Motor neuron (in vitro differentiated cells): ENCODE measurements around the gene COX8A. TPM values are rescaled to one million over a fixed set of nuclear protein-coding genes. Genes with fewer than 3 reads are reported as not detected.

Source experiments
- ATAC-seq, 8 experiments: fragments of 200-7000 bp; cut with Tn5 transposase; replicated peaks in 6 of 8; 2 replicates each; pipeline ENCODE4 v1.8.0; 2021; ENCODE audit warnings: mild to moderate bottlenecking in 8 of 8, moderate library complexity in 8 of 8
- H3K27ac ChIP-seq, 2 donors: fragments of 250-450 bp; sonication (Bioruptor Pico); 2 replicates each; pipeline ENCODE4 v1.9.0; 2021; ENCODE audit warnings: antibody characterized with exemption in 2 of 2, mild to moderate bottlenecking in 2 of 2, moderate library complexity in 1 of 2
- H3K4me1 ChIP-seq, 2 donors: fragments of 250-450 bp; sonication (Bioruptor Pico); replicated peaks in 1 of 2; 2 replicates each; pipeline ENCODE4 v1.6.1; 2021; ENCODE audit warnings: antibody characterized with exemption in 2 of 2, mild to moderate bottlenecking in 2 of 2, moderate library complexity in 1 of 2
- H3K4me3 ChIP-seq, 5 donors: fragments of 250-450 bp; sonication (Bioruptor Pico); 2 replicates each; pipeline ENCODE4 v1.9.0; 2021; ENCODE audit warnings: antibody characterized with exemption in 5 of 5, mild to moderate bottlenecking in 5 of 5, moderate library complexity in 4 of 5
- WGBS, 10 experiments: fragments of 450-650 bp; shearing (Covaris generic); methylation state at CpG; one replicate each; pipeline ENCODE4 v1.0.0; 2022; 5-methylcytosine and 5-hydroxymethylcytosine counted together
- in situ Hi-C, 9 experiments: fragments of 400-800 bp; cut with MboI; loops; one replicate each; pipeline ENCODE4 v1.15.0; 2021; ENCODE audit warnings: low sequenced_read_pairs in 9 of 9, low pct_unique_long_range_greater_than_20kb in 2 of 9; ENCODE audit not compliant: unreplicated experiment in 9 of 9
- total RNA-seq, 8 experiments: library from RNA; unstranded; fragments of 300-600 nt; gene quantifications; 2 replicates each; pipeline versions ENCODE4 v1.2.3 to v1.2.4, GENCODE V29; 2022

Gene COX8A
- total RNA-seq, 8 experiments from 2014 or later = 475 to 790 (median 563) TPM

DNA sequence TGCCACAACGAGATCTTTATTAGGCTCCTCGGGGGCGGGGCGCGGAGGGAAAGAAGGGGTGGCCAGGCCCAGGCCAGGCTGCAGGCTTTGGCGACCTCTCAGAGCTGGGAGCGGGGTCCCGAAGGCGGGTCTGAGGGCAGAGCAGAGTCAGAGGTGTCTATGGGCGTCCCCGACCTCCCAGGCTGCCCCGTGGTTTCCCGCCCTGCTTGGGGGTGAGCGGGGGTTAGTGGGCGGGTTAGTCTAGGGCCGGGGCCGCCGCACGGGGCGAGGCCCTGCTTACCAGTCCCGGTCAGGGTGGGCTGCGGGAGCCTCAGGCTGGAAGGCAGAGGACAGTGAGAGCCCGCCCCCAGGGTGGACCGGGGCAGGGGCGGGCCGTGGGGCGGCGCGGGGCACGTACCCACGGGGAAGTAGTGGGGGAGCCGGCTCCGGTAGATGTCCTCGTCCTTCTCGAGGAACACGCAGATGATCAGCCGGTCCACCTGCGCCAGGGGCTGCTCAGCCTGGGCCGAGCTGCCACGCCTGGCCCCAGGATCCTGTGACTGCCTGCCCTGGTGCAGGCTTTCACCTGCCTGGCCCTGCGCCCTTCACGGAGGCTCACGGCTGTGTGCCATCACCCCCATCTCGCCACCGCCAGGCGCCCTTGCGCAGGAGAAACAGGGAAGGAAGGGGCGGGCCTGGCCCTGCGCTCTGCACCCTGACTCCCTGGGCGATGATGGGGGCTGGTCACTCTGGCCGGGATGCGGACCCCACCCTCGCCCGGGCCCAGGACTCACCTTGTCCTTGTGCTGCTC, 24.3 kb downstream of the COX8A start:
- Histone ChIP-seq H3K4me1 (peaks cover 31 to 43% of the 10 kb centered on the region in 2 donors), H3K27ac (peak overlapping the region in 1 of 2 donors; percentile 23), H3K4me3 (peak overlapping the region in 2 of 5 donors; percentile 19 to 21)
- WGBS, 10 experiments = 0% methylated on average over 1 of the region's 54 CpGs; no CpG with 5 or more reads in 8 of the 10 experiments
- in situ Hi-C loops = loop anchor here in 3 of 9 experiments (25.0 kb wide), 1 partner anchor 164 kb away; the partner anchor contains the start of gene MACROD1 (in 3 of the 3)
- ATAC-seq = peak in 4 of 8 experiments; percentile 1 to 23 (median 3)

DNA sequence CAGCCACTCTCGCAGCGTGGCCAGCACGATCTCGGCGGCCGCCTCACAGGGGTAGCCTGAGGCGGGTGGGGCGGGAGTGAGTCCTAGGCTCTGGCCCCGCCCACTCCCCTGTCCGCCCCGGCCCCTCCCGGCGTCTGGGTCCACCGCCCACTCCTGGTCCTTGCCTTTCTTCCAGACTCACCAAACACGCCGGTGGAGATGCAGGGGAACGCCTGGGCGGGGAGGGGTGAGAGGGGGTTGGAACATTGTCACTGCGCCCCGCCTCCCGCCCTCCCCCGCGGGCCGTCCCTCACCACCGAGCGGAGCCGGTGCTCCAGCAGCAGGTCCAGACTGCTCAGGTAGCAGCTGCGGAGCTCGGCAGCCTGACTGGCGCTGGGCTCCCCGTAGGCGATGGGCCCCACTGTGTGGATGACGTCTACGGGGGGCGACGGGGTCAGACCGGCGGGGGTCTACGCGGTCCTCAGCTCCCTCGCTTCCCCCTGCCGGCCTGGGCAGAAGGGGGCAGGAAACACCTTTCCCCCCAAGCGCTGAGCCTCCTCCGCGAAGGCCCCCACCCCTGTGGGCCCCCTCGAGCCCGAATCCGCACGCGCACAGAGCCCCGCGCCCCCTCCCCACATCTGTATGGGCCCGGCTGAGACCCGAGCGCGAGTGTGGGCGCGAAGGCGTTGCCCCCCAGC, 25.1 kb downstream of the COX8A start:
- peak; percentile 70 to 80 (median 76) for ATAC-seq
- in situ Hi-C loops = loop anchor here in 7 of 9 experiments (5.0 to 25.0 kb wide), 3 partner anchors 145 to 163 kb away; partner anchors contain the start of gene MACROD1 (in 3 of the 7)
- WGBS, 10 experiments = no CpG with 5 or more reads among the region's 59 CpGs
- peaks cover 31 to 47% of the 10 kb centered on the region in 2 donors for H3K4me1 ChIP-seq
- H3K27ac ChIP-seq = peak overlapping the region in 1 of 2 donors; percentile 58
- H3K4me3 ChIP-seq = peak overlapping the region in 2 of 5 donors; percentile 19 to 21

DNA sequence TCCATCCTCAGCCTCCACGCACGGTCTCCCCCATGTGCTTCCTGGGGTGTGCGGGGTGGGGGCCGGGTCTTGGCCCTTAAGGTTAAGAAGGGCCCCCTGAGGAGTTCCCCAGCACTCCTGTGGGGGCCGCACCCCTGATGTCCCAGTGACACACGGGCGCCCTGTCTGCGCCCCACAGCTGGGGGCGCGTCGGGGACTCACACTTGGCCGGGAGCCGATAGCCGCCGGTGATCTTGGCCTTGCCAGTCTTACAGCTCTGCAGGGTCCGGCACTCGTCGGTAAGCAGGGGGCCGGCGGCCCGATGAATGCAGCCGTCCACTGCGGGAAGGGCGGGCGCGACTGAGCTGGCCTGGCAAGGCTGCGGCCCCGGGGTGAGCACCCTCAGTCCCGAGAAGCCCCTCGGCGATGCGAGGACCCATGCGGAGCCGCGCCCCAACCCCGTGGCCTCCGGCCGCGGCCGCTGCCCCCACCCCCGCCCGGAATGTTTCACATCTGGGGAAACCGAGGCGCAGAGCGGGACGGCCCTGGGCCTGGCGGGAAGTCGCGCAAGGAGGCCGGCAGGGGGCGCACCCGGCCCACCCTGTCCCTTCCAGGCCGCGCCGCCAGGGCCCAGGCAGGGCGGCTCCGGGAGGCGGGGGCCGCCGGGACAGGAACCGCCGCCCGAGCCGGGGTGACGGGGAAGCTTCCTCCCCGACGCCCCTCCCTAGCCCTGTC, 25.8 kb downstream of the COX8A start:
- in situ Hi-C loops = loop anchor here in 4 of 9 experiments (5.0 to 10.0 kb wide), 2 partner anchors 145 to 147 kb away; no protein-coding TSS in a partner anchor
- peak overlapping the region in 2 of 5 donors; percentile 19 to 21 for H3K4me3 ChIP-seq
- H3K27ac ChIP-seq = peak overlapping the region in 1 of 2 donors; percentile 58
- peaks cover 31 to 47% of the 10 kb centered on the region in 2 donors for H3K4me1 ChIP-seq
- peak; percentile 48 to 68 (median 60) for ATAC-seq
- WGBS, 10 experiments = 0 to 7% methylated on average over 3 to 7 of the region's 67 CpGs; no CpG with 5 or more reads in 8 of the 10 experiments

DNA sequence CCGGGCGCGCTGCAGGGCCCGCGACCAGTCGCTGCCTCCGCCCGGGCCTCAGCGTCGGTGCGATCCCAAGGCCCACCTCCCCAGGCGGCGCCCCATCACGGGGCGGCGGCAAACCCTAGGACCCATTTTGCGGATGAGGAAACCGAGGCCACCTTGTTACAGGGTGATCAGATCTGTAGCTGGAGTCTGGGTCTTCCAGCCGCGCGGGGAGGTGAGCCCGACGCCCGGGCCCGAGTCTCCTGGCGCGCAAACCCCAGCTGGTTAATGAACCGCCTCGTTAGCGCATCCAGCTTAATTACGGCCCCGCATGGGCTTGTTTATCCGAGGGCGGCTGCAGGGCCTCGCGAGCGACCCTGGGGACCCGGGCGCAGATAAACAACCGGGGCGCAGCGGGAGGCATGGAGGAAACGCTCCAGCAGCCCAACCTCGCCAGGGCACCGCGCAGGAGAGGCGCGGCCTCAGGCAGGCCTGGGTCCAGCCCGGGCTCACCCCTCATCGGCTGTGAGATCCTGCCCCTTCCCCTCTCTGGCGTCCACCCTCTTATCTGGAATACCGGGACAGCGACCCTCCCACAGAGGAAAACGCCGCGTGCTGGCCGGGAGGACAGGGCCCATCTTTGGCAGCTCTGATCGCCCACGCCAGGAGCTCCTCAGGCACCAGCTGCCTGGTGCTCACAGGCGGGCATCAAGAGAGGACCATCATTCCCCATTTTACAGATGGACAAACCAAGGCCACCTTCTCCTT, 26.5 kb downstream of the COX8A start:
- no peak overlapping the region for H3K4me3 ChIP-seq
- ATAC-seq = no peak
- peaks cover 31 to 47% of the 10 kb centered on the region in 2 donors for H3K4me1 ChIP-seq
- in situ Hi-C loops = loop anchor here in 4 of 9 experiments (5.0 to 10.0 kb wide), 2 partner anchors 144 to 146 kb away; no protein-coding TSS in a partner anchor
- WGBS, 10 experiments = 23 to 95% (median 43%) methylated on average over 9 to 24 of the region's 60 CpGs; no CpG with 5 or more reads in 5 of the 10 experiments
- H3K27ac ChIP-seq = no peak overlapping the region

DNA sequence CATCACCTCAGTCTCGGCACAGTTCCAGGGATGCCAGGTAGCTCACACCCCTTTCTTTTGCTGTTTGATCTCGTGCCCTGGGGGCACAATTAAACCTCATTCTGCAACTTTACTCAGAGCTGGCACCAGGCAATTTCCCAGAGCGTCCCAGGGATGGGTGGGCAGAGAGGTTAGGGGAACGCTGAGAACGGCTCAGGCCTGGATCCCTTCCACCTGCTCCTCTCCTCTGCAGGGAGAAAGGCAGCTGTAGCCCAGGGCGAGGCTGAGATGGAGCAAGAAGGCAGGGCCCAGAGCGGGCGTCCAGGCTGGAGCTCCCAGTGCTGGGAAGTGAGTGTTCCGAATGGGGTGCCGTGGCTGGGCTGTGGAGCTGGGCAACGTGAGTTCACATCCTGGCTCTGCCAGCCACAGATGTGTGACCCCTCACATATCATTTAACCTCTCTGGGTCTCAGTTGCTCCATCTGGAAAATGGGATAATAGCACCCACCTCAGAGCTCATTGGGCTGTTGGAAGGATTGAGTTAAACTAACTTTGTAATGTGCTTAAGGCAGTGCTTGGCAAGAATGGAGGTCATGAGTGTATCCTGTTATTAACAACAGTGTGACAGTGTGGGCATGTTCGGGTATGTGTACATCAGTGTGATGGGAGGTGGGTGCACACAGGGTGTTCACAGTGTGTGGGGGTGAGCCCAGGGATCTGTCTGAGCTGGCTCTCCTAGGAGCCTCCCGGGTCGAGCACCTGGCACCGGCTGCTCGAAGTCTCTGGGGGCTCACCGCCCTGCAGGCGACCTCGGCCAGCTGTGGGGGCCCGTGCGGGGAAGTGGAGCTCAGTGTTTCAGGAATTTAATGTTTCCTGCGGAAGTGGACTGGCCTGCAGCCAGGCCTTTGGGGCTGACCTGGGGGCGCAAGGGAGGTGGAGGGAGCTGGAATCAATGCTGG, 27.3 kb downstream of the COX8A start:
- no peak overlapping the region for H3K27ac ChIP-seq
- H3K4me3 ChIP-seq = no peak overlapping the region
- 40 to 83% (median 60%) methylated on average over 1 to 10 of the region's 23 CpGs; no CpG with 5 or more reads in 2 of the 10 experiments for WGBS, 10 experiments
- peaks cover 38 to 54% of the 10 kb centered on the region in 2 donors for H3K4me1 ChIP-seq
- ATAC-seq = no peak
- in situ Hi-C loops = loop anchor here in 4 of 9 experiments (5.0 to 10.0 kb wide), 2 partner anchors 143 to 146 kb away; no protein-coding TSS in a partner anchor

DNA sequence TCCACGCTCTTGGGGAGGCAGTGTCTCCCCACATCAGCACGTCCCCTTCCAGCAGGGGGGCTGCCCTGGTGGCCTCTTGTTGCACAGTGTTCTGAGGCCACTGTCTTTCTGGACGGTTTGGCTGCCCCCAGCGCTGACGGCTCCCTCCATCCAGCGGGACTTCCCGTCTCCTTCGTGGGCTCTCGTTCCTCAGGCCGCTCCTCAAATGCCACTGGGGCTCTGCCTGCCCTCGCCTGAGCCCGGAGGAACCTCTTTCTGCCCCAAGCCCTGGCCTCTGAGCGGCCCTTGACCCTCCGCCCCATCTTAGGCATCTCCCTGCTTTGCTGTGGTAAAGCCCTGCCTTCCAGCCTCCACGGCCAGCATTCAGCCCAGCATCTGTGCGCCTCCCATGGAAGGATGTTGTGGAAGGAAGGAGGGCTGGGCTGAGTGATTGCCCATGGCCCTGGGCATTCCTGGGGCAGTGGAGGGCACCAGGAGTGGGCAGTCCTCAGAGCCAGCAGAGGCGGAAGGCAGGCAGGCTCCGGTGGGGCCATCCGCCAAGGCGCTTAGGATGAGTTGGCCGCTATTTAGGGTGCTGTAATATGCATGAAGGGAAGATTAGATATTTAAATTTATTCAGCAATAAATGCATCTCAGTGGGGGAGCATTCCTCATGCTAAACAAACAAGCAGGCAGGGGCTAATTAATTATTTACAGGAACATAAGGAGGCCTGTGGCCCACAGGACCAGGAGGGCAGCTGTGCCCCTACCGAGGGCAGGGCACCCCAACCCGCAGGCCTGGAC, 29.6 kb downstream of the COX8A start:
- 43 to 69% (median 59%) methylated on average over 3 to 9 of the region's 23 CpGs; no CpG with 5 or more reads in 6 of the 10 experiments for WGBS, 10 experiments
- peak in 2 of 8 experiments; percentile 4 to 34 for ATAC-seq
- Histone ChIP-seq H3K27ac (peak overlapping the region in 1 of 2 donors; percentile 13), H3K4me3 (no peak overlapping the region), H3K4me1 (peaks cover 42 to 60% of the 10 kb centered on the region in 2 donors)
- in situ Hi-C loops = loop anchor here in 4 of 9 experiments (5.0 to 10.0 kb wide), 2 partner anchors 141 to 143 kb away; no protein-coding TSS in a partner anchor

DNA sequence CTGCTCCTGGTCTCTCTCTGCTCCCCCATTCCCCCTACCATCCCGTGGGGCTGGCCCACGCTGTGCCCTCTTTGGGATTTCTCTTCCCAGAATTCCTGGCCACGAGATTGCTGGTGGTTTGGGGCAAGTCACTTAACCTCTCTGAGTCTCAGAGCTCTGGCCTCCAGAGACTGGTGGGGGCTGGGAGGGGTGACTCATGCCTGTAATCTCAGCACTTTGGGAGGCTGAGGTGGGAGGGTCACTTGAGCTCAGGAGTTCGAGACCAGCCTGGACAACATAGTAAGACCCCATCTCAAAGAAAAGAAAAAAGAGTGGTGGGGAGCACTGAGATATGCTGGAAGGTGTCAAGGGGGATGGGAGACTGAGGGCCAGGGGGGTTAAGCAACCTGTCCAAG, 30.2 kb downstream of the COX8A start:
- Histone ChIP-seq H3K4me3 (no peak overlapping the region), H3K27ac (no peak overlapping the region), H3K4me1 (peaks cover 42 to 60% of the 10 kb centered on the region in 2 donors)
- ATAC-seq = no peak
- WGBS, 10 experiments = 47% methylated on average over 3 of the region's 4 CpGs; no CpG with 5 or more reads in 9 of the 10 experiments
- in situ Hi-C loops = loop anchor here in 4 of 9 experiments (5.0 to 10.0 kb wide), 2 partner anchors 140 to 143 kb away; no protein-coding TSS in a partner anchor

DNA sequence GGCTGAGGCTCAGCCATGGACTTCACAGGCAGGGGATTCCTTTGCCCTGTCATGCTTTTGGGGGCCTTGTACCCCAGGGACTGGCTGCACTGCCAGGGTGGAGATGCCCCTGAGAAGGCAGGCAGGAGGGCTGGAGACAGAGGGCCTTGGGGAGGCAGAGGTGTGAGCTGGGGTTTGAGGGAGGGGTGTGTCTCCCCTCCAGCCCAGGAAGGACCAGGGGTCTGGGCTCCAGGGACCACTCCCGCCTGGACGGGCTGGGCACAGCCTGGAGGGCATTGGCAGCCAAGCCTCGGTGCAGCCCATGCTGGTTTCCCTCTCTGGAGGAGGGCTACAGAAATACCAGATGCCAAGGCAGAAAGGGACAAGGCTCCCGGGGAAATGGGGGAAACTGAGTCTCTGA, 31.3 kb downstream of the COX8A start:
- peaks cover 37 to 53% of the 10 kb centered on the region in 2 donors for H3K4me1 ChIP-seq
- 83% methylated on average over 1 of the region's 4 CpGs; no CpG with 5 or more reads in 9 of the 10 experiments for WGBS, 10 experiments
- no peak overlapping the region for H3K27ac ChIP-seq
- no peak for ATAC-seq
- no peak overlapping the region for H3K4me3 ChIP-seq
- in situ Hi-C loops = loop anchor here in 2 of 9 experiments (10.0 kb wide), 1 partner anchor 139 kb away; no protein-coding TSS in a partner anchor

DNA sequence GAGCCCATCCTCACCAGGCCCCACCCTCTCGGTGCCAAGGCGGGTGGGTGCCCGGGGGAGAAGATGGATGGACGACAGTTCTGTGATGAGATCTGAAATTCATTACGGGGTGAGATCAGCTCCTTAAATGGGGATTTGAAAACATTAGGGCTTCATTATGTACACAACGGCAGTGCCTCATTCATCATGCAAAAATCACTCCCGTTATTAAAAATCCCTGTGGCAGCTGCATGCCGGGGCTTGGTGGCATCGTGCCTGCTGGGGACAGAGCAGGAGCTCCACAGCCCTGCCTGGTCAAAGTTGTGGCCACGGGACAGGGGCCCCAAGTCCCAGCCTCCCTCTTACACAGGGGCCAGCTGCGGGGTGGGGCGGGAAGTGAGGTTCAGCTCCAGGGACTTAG, 32.0 kb downstream of the COX8A start:
- in situ Hi-C loops = loop anchor here in 2 of 9 experiments (10.0 kb wide), 1 partner anchor 138 kb away; no protein-coding TSS in a partner anchor
- 0 to 100% (median 59%) methylated on average over 1 to 5 of the region's 12 CpGs; no CpG with 5 or more reads in 2 of the 10 experiments for WGBS, 10 experiments
- H3K4me3 ChIP-seq = no peak overlapping the region
- peaks cover 37 to 51% of the 10 kb centered on the region in 2 donors for H3K4me1 ChIP-seq
- peak in 1 of 8 experiments; percentile 12 for ATAC-seq
- H3K27ac ChIP-seq = no peak overlapping the region

DNA sequence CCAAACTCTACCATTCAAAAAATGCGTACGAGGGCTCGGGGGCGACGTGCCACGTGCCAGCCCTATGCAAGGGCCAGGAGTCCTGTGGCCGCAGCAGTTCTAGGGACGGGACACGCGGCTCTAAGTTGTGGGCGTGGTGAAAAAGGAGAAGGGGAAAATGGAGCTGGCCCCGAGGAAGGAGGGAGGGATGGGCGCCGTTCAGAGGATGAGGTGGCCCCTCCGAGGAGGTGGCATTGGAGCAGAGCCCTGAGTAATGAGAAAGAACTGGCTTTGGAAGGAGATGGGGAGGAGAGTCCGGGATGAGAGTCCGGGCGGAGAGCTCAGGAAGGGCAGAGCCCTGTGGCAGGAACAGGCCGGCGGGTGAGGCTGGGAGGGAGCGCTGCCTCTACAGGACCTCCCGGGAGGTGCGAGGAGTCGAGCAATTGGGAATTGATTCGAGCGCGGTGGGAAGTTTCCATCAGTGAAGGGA, 32.8 kb downstream of the COX8A start:
- in situ Hi-C loops = loop anchor here in 2 of 9 experiments (10.0 kb wide), 1 partner anchor 138 kb away; no protein-coding TSS in a partner anchor
- ATAC-seq = peak; percentile 32 to 71 (median 54)
- peak overlapping the region in 2 of 5 donors; percentile 7 to 12 for H3K4me3 ChIP-seq
- 0 to 9% (median 1%) methylated on average over 1 to 20 of the region's 27 CpGs; no CpG with 5 or more reads in 4 of the 10 experiments for WGBS, 10 experiments
- H3K27ac ChIP-seq = peak overlapping the region in 1 of 2 donors; percentile 79
- peaks cover 37 to 55% of the 10 kb centered on the region in 2 donors for H3K4me1 ChIP-seq
